SK-N-SH (cell line): ENCODE data around the gene ABLIM2.

Experiments
- EZH2phosphoT487 ChIP-seq: fragments of 200-600 bp; sonication (generic); IDR thresholded peaks from 2 replicates; pipeline ENCODE4 v1.6.1; 2017; ENCODE audit warnings: low read depth, mixed run types, mild to moderate bottlenecking, antibody characterized with exemption, moderate library complexity, borderline replicate concordance
- MEF2A ChIP-seq: IDR thresholded peaks from 2 replicates; pipeline ENCODE4 v1.4.0; 2012; ENCODE audit warnings: low read depth, borderline replicate concordance

GRCh38 chr4:8093587-8094274, 64.9 kb downstream of the ABLIM2 start:
- TF ChIP-seq MEF2A (no peak), EZH2phosphoT487 (no peak)
